Motor neuron (in vitro differentiated cells): ENCODE data around the gene CYP3A4. TPM values are rescaled to one million over a fixed set of nuclear protein-coding genes. Genes with fewer than 3 reads are reported as not detected.
"Not testable (repeated sequence)": the region's sequence is repeated elsewhere in the genome, so short reads cannot be mapped to it uniquely, and the experiment has no call there.

ENCODE experiments used
- ATAC-seq, 8 experiments: fragments of 200-7000 bp; cut with Tn5 transposase; replicated peaks in 6 of 8; 2 replicates each; pipeline ENCODE4 v1.8.0; 2021; ENCODE audit warnings: mild to moderate bottlenecking in 8 of 8, moderate library complexity in 8 of 8
- H3K27ac ChIP-seq, 2 donors: fragments of 250-450 bp; sonication (Bioruptor Pico); 2 replicates each; pipeline ENCODE4 v1.9.0; 2021; ENCODE audit warnings: antibody characterized with exemption in 2 of 2, mild to moderate bottlenecking in 2 of 2, moderate library complexity in 1 of 2
- H3K4me1 ChIP-seq, 2 donors: fragments of 250-450 bp; sonication (Bioruptor Pico); replicated peaks in 1 of 2; 2 replicates each; pipeline ENCODE4 v1.6.1; 2021; ENCODE audit warnings: antibody characterized with exemption in 2 of 2, mild to moderate bottlenecking in 2 of 2, moderate library complexity in 1 of 2
- H3K4me3 ChIP-seq, 5 donors: fragments of 250-450 bp; sonication (Bioruptor Pico); 2 replicates each; pipeline ENCODE4 v1.9.0; 2021; ENCODE audit warnings: antibody characterized with exemption in 5 of 5, mild to moderate bottlenecking in 5 of 5, moderate library complexity in 4 of 5
- WGBS, 10 experiments: fragments of 450-650 bp; shearing (Covaris generic); methylation state at CpG; one replicate each; pipeline ENCODE4 v1.0.0; 2022; 5-methylcytosine and 5-hydroxymethylcytosine counted together
- in situ Hi-C, 9 experiments: fragments of 400-800 bp; cut with MboI; loops; one replicate each; pipeline ENCODE4 v1.15.0; 2021; ENCODE audit warnings: low sequenced_read_pairs in 9 of 9, low pct_unique_long_range_greater_than_20kb in 2 of 9; ENCODE audit not compliant: unreplicated experiment in 9 of 9
- total RNA-seq, 8 experiments: library from RNA; unstranded; fragments of 300-600 nt; gene quantifications; 2 replicates each; pipeline versions ENCODE4 v1.2.3 to v1.2.4, GENCODE V29; 2022

The CYP3A4 gene
- total RNA-seq, 8 experiments from 2014 or later = 0.11 to 0.33 (median 0.18) TPM; not detected in 3

DNA sequence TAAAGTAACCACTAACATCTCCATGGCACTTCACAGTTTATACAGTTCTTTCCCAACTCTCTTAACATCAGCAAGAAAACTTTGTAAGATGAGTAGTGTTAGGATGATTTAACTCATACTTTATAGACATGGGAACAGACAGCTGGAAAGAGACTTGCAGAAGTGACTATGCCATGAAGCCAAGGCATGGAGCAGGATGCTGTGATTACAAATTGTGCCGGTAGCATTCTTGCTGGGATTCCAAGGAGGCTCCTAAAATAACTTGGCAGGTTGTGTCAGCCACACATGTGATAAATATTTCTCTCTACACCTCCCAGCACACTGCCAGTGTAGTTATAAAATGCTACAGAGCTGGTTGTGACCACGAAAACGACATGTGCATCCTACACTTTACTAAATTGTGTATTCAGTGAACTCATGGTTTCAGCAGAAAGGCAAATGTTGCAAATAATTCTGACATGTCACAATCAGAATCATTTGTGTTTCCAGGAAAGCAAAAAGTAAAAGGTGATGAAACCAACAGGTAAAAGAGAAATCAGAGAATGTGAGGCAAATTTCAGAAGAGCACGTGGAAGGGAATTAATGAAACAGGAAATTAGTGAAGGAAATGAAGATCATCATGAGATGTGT is 5.6 kb upstream of the CYP3A4 start:
- 42 to 100% (median 74%) methylated on average over 1 to 4 of the region's 4 CpGs for WGBS, 10 experiments
- ATAC-seq = no peak
- in situ Hi-C loops = loop anchor here in 1 of 9 experiments (10.0 kb wide), 1 partner anchor 85 kb away; the partner anchor contains the start of gene OR2AE1
- H3K4me3 ChIP-seq = no peak overlapping the region
- H3K27ac ChIP-seq = no peak overlapping the region
- no peaks in the 10 kb centered on the region for H3K4me1 ChIP-seq

DNA sequence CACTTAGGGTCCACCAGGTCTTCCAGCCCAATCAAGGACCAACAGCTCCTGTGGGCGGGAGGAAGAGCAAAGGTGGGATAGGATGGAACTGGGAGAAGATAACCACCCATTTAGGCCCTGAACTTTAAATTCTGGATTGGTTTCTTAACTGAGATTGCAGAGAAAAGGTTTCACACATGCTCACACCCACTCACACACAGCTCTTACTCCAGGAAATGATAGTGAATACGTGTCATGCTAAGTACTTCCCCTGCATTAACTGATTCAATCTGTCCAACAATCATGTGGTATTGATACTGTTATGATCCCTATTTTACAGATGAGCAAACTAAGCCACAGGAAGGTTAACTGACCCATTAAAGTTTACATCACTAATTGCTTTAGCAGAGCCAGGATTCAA is 4.6 kb upstream of the CYP3A4 start:
- no peak overlapping the region for H3K4me3 ChIP-seq
- 0 to 63% (median 52%) methylated on average over 1 to 2 of the region's 2 CpGs; no CpG with 5 or more reads in 4 of the 10 experiments for WGBS, 10 experiments
- peak in 1 of 8 experiments; percentile 65 for ATAC-seq
- H3K4me1 ChIP-seq = no peaks in the 10 kb centered on the region
- in situ Hi-C loops = no loop called here
- no peak overlapping the region for H3K27ac ChIP-seq

DNA sequence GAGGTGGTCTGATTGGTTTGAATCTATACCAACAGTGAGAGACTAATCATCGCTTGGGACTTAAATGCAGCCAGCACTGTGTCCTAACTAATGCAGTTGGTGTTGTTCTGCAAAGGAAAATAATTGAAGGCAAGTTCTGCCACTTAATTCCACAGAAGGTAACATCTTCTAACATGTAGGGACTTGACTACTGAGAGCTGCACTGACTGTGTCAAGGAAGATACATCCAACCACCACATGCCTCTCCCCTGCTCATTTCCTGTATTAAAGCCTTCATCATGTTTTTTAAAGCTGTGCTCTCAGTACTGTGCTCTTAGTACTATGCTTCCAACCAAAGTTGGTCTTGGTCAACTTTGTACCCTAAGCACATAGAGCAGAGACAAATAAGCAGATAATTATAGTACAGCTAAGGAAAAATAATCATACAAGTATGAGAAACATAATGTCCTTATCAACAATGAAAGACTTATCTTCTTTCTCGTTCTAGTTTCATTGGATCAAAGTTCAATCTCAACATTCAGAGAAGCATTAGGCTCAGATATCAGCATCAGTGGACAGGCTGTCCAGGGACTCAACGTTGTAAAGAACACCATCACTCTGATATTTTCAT is 2.8 kb upstream of the CYP3A4 start:
- no peaks in the 10 kb centered on the region for H3K4me1 ChIP-seq
- H3K4me3 ChIP-seq = no peak overlapping the region
- no peak for ATAC-seq
- in situ Hi-C loops = no loop called here
- H3K27ac ChIP-seq = no peak overlapping the region
- WGBS, 10 experiments = 48 to 89% (median 69%) methylated on average over 1 to 3 of the region's 3 CpGs; no CpG with 5 or more reads in 2 of the 10 experiments

DNA sequence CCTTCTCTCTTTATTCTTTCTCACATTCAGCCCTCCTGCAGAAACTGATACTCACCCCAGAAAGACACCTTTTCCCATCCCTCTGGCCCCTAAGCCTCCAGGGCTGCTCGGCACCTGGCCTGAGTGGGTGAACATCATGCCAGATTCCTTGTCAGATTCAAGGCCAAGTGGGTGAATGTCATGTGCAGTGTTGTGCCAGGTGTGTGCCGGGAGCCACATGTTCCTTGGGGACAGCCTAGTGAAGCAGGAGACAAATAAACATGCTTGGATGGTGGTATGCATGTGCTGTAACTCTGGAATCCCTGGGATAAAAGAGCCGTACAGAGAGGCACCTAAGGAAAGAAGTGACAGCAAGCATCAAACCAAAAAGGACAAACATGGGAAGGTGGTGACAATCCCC is 1.7 kb upstream of the CYP3A4 start:
- in situ Hi-C loops, ATAC-seq, H3K4me1 ChIP-seq, H3K4me3 ChIP-seq, H3K27ac ChIP-seq: not testable (repeated sequence)
- WGBS, 10 experiments = 21 to 100% (median 80%) methylated on average over 1 to 2 of the region's 3 CpGs; no CpG with 5 or more reads in 3 of the 10 experiments

DNA sequence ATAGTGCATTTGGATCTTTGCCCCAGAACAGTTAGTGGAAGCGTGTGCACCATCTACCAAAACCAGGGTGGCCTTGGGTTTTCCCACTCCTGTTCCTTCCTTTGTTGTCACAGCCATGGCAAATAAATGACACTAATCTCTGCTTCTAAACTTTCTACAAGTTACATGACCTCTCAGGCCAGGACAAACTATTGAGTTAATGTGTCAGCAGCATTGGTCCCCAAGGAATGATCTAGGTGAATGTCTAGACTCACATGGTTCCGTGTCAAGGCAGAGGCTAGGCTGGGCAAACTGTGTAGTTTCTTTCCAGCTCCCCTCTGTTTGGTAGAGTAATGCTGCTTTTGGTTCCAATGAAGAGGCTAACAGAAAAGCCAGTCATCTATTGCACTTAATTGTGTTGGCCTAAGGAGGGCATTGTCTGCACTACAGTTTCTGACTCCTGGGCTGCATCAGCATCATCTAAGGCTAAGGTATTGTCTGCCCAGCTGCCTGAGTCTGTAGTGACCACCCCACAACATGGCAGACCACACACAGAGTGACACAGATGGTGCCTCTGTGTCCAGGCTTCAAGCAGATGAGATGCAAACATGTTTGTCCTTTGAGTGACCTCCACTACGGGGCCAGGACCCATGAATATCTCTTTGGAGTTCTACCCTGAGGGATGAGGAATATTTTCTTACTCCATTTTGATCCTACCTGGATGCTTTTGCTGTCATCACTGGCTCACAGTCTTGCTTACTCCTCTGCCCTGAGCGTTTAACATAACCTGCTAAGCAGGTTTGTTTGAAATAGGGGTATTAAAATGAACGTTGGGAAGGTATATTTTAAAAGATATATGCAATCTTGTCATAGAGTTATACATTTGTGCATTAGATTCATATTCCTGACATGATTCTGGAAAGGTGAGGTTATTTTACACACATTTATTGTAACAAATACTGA is 1.7 kb downstream of the CYP3A4 start:
- 0 to 75% (median 48%) methylated on average over 1 to 4 of the region's 5 CpGs; no CpG with 5 or more reads in 1 of the 10 experiments for WGBS, 10 experiments
- no peak for ATAC-seq
- in situ Hi-C loops = no loop called here

DNA sequence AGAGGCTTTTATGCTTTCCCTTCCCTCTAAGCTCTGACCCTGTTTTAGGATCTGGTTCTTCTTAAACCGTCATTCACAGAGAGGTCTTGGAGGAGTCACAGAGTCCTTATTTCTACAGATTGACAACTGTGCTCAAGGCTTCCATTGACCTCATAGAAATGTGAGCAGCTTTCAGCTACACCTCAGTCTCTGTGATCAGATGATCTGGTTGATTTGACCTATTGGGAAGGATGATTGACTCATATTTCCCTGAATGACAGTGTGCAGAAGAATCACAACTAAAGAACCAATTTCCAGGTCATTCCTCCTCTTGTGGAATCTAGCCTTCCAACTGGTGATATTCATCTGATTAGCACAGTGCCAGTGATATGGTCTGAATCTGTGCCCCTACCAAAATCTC is 3.4 kb downstream of the CYP3A4 start:
- in situ Hi-C loops = no loop called here
- 60 to 86% (median 77%) methylated on average over 1 of the region's 1 CpG; no CpG with 5 or more reads in 6 of the 10 experiments for WGBS, 10 experiments
- Histone ChIP-seq H3K27ac (no peak overlapping the region), H3K4me3 (no peak overlapping the region), H3K4me1 (no peaks in the 10 kb centered on the region)
- no peak for ATAC-seq

More for the DNA sequence above, 1.7 kb downstream of the CYP3A4 start:
- Histone ChIP-seq H3K4me3 (no peak overlapping the region), H3K4me1 (no peaks in the 10 kb centered on the region), H3K27ac (no peak overlapping the region)

DNA sequence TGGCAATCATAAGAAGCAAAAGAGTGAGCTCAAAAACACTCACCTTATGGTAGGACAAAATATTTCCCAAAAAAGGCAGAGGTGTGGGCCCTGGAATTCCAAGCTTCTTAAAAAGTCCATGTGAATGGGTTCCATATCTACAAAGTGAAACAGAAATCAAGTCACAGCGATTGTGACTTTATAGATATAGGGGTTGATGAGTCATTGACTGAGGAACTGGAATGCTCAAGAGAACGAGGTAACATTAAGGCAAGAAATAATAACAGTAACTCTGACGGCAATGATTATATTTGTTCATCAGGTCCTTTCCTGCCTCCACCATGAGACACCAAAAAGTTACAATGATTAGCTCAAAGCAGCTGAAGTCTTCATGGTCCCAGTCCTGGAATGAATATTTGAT is 4.0 kb downstream of the CYP3A4 start:
- H3K4me1 ChIP-seq = no peaks in the 10 kb centered on the region
- no peak for ATAC-seq
- WGBS, 10 experiments = 40 to 86% (median 75%) methylated on average over 1 to 3 of the region's 3 CpGs; no CpG with 5 or more reads in 1 of the 10 experiments
- in situ Hi-C loops = no loop called here
- no peak overlapping the region for H3K27ac ChIP-seq
- no peak overlapping the region for H3K4me3 ChIP-seq

DNA sequence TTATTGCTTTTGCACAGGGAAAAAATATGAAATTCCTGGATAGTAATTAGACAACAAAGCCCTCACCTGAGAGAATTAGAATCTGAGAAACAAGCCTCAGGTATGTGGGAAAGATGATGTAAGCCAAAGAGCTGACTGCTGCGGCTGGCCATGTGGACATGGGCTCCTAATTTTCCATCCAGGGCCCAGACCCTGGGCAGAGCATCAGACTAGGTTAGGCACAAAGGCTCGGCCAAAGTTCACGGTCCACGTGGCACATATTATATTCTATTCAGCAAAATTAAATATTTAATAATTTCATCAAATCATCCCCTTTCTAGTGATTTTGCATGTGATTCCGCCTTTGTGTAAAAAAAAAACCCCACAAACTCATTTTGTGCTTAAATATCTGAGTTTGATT is 5.1 kb downstream of the CYP3A4 start:
- H3K27ac ChIP-seq = no peak overlapping the region
- H3K4me3 ChIP-seq = no peak overlapping the region
- no peak for ATAC-seq
- H3K4me1 ChIP-seq = no peaks in the 10 kb centered on the region
- 49 to 95% (median 65%) methylated on average over 3 to 5 of the region's 5 CpGs; no CpG with 5 or more reads in 2 of the 10 experiments for WGBS, 10 experiments
- in situ Hi-C loops = no loop called here

DNA sequence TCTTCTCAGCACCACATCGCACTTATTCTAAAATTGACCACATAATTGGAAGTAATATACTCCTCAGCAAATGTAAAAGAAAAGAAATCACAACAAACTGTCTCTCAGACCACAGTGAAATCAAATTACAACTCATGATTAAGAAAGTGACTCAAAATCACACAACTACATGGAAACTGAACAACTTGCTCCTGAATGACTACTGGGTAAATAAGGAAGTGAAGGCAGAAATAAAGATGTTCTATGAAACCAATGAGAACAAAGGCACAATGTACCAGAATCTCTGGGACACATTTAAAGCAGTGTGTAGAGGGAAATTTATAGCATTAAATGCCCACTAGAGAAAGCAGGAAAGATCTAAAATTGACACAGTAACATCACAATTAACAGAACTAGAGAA is 10.6 kb downstream of the CYP3A4 start:
- H3K27ac ChIP-seq, in situ Hi-C loops, H3K4me1 ChIP-seq, H3K4me3 ChIP-seq, ATAC-seq: not testable (repeated sequence)
- WGBS, 10 experiments = 0 to 100% (median 0%) methylated on average over 1 of the region's 1 CpG; no CpG with 5 or more reads in 5 of the 10 experiments

DNA sequence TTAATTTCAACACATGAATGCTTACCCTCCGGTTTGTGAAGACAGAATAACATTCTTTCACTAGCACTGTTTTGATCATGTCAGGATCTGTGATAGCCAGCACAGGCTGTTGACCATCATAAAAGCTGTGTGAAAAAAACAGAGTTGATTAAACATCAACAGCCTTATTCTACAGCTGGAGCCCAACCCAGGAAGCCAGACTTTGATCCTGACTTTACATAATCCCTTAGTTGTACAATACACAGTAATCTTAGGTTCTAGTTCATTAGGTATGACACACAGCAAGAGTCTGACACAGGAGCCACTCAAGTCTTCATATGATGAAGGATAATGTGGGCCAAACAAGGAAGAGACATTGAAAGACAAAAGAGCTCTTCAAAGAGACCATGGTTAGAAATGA is 11.4 kb downstream of the CYP3A4 start:
- 22 to 100% (median 83%) methylated on average over 1 of the region's 1 CpG; no CpG with 5 or more reads in 3 of the 10 experiments for WGBS, 10 experiments
- Histone ChIP-seq H3K27ac (no peak overlapping the region), H3K4me3 (no peak overlapping the region), H3K4me1 (no peaks in the 10 kb centered on the region)
- peak in 2 of 8 experiments; percentile 84 to 89 for ATAC-seq
- in situ Hi-C loops = no loop called here

DNA sequence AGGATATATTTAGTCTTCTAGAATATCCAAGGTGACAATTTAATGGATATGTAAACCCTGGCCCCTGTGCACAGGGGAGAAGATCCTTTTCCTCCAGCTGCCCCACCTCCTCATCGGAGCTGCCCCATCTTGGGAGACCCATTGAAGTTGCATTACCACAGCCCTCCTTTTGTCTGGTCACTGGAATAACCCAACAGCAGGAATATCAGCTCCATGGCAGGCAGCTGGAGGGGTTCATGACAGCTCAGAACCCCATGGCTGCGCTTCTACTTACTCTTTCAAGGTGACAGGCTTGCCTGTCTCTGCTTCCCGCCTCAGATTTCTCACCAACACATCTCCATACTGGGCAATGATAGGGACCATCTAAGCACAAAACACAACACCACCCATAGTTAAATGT is 14.5 kb downstream of the CYP3A4 start:
- H3K4me1 ChIP-seq, H3K4me3 ChIP-seq, ATAC-seq, H3K27ac ChIP-seq, in situ Hi-C loops: not testable (repeated sequence)
- 51 to 100% (median 80%) methylated on average over 1 to 2 of the region's 3 CpGs; no CpG with 5 or more reads in 7 of the 10 experiments for WGBS, 10 experiments

DNA sequence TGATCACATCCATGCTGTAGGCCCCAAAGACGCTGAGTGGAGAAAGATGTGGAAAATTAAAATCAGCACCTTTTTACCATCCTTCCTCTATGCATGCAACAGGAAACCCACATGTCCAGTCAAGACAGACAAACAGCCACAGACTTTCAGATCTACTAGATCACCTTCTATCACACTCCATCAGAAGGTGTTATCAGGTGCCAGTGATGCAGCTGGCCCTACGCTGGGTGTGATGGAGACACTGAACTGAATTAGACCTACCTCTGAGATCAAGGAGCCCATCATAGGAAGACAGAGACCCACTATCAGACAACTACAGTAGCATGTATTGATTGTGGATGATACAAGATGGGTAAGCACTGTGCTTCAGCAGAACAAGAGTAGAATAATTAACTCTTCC is 15.5 kb downstream of the CYP3A4 start:
- 100% methylated on average over 1 to 2 of the region's 2 CpGs; no CpG with 5 or more reads in 8 of the 10 experiments for WGBS, 10 experiments
- ATAC-seq = no peak
- Histone ChIP-seq H3K4me1 (no peaks in the 10 kb centered on the region), H3K27ac (no peak overlapping the region), H3K4me3 (no peak overlapping the region)
- in situ Hi-C loops = no loop called here

DNA sequence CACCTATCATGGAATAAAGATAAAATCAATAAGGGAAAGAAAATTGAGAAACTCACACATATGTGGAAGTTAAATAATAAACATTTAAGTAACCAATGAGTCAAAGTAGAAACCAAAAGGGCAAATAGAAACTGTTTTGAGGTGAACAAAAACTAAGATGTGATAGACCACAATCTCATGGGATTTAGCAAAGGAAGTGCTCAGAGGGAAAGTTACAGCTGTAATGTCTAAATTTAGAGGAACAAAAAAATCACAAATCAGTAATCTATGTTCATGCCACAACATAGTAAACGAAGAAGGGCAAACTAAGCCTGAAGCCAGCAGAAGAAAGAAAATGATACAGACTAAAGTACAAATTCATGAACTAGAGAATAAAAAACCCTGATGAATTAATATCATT is 16.3 kb downstream of the CYP3A4 start:
- Histone ChIP-seq H3K4me3 (no peak overlapping the region), H3K27ac (no peak overlapping the region), H3K4me1 (no peaks in the 10 kb centered on the region)
- in situ Hi-C loops = no loop called here
- ATAC-seq = no peak
- WGBS, 10 experiments = 11 to 75% (median 27%) methylated on average over 1 of the region's 1 CpG; no CpG with 5 or more reads in 2 of the 10 experiments
